ENCODE results near the gene HELZ.

HELZ gene

DNA sequence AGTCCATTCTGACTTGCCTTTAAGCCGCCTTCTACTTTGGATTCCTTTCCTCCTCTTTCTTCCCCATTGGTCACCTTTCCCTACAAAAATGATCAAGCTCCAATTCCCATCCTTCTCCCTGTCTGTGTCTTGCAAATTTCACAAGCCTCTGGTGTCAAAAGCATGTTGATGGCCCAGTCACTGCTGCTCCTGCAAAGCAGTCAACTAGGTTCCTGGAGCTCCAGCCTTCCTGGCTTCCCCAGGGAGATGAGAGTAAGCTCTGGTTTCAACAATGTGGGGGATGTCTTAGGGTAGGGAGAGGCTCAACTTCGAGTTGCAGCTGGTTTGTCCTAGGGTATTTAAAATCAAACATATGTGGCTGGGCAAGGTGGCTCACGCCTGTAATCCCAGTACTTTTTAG, 36.1 kb upstream of the HELZ start:
- Histone ChIP-seq H3K36me3 (ENCODE audit: control insufficient read depth in 2 of 2, insufficient read depth in 1 of 2, low read length in 2 of 2) (no peaks in the 10 kb centered on the region), H3K4me1 (ENCODE audit: control insufficient read depth, insufficient read depth, low read length) (no peaks in the 10 kb centered on the region), H3K27ac (ENCODE audit: extremely low read depth, low read depth, low read length) (no peak overlapping the region), H3K9me3 (ENCODE audit: control insufficient read depth, insufficient read depth, low read depth, low read length) (no peaks in the 10 kb centered on the region), H3K4me3 (ENCODE audit: low read depth, low read length) (no peak overlapping the region)
- CTCF ChIA-PET, result interaction anchor here (0.6 to 1.6 kb wide), 3 partner anchors 8 to 89 kb away, joined by 3 to 8 read pairs (median 4); no protein-coding TSS in a partner anchor
- no peak for TF ChIP-seq TCF7L2 (IDR thresholded peaks at IDR 0.05; ENCODE audit: borderline replicate concordance, low read depth, low read length)
- TF ChIP-seq ZNF548 (tag by site-specific recombination; IDR thresholded peaks at IDR 0.05), result no peak
- TF ChIP-seq, protein P1, sequence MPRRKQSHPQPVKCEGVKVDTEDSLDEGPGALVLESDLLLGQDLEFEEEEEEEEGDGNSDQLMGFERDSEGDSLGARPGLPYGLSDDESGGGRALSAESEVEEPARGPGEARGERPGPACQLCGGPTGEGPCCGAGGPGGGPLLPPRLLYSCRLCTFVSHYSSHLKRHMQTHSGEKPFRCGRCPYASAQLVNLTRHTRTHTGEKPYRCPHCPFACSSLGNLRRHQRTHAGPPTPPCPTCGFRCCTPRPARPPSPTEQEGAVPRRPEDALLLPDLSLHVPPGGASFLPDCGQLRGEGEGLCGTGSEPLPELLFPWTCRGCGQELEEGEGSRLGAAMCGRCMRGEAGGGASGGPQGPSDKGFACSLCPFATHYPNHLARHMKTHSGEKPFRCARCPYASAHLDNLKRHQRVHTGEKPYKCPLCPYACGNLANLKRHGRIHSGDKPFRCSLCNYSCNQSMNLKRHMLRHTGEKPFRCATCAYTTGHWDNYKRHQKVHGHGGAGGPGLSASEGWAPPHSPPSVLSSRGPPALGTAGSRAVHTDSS (tag by site-specific recombination; IDR thresholded peaks at IDR 0.05), result no peak
- TF ChIP-seq ZNF585B (tag by site-specific recombination; IDR thresholded peaks at IDR 0.05), result no peak
- no peak for TF ChIP-seq ZNF423 (tag by site-specific recombination; IDR thresholded peaks at IDR 0.05)
- TF ChIP-seq ZNF664 (tag by site-specific recombination; IDR thresholded peaks at IDR 0.05), result no peak
- TF ChIP-seq, protein P2, sequence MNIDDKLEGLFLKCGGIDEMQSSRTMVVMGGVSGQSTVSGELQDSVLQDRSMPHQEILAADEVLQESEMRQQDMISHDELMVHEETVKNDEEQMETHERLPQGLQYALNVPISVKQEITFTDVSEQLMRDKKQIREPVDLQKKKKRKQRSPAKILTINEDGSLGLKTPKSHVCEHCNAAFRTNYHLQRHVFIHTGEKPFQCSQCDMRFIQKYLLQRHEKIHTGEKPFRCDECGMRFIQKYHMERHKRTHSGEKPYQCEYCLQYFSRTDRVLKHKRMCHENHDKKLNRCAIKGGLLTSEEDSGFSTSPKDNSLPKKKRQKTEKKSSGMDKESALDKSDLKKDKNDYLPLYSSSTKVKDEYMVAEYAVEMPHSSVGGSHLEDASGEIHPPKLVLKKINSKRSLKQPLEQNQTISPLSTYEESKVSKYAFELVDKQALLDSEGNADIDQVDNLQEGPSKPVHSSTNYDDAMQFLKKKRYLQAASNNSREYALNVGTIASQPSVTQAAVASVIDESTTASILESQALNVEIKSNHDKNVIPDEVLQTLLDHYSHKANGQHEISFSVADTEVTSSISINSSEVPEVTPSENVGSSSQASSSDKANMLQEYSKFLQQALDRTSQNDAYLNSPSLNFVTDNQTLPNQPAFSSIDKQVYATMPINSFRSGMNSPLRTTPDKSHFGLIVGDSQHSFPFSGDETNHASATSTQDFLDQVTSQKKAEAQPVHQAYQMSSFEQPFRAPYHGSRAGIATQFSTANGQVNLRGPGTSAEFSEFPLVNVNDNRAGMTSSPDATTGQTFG (tag by site-specific recombination; IDR thresholded peaks at IDR 0.05; ENCODE audit: borderline replicate concordance), result no peak
- no peak for TF ChIP-seq ZSCAN16 (tag by site-specific recombination; IDR thresholded peaks at IDR 0.05)
- TF ChIP-seq ZNF292 (tag by site-specific recombination; IDR thresholded peaks at IDR 0.05; ENCODE audit: borderline replicate concordance, low read depth), result no peak
- POLR2A ChIA-PET, result no interaction called here

DNA sequence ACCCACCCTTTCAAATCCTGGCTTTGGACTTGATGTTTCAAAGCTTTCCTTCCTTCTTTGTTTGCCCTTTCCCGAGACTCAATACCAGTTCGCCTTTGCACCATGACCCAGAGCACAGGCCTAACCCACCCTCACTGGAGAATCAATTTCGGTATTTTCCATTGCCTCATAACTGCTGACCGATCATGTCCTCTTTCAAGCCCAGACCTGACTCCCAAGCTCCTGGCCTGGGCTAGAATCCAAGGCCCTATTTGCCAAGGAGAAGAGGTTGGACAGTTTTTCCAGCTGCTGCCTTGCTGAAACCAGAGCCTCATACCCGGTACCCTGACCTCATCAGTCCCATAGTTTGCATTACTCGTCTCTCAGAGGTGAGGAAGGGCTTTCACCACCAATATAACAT, 35.3 kb upstream of the HELZ start:
- CTCF ChIA-PET, result interaction anchor here (1.6 kb wide), 1 partner anchor 14 kb away, joined by 4 read pairs; no protein-coding TSS in a partner anchor
- TF ChIP-seq ZNF211 (tag by site-specific recombination; IDR thresholded peaks at IDR 0.05; ENCODE audit: low read depth) (no peak), ZNF26 (tag by site-specific recombination; IDR thresholded peaks at IDR 0.05) (no peak), ZNF510 (tag by site-specific recombination; IDR thresholded peaks at IDR 0.05; ENCODE audit: insufficient replicate concordance) (no peak), KLF8 (tag by site-specific recombination; IDR thresholded peaks at IDR 0.05) (no peak), ZNF514 (tag by site-specific recombination; IDR thresholded peaks at IDR 0.05) (no peak), ZNF335 (tag by site-specific recombination; conservative IDR thresholded peaks at IDR 0.05) (no peak), ZNF311 (tag by site-specific recombination; IDR thresholded peaks at IDR 0.05; ENCODE audit: borderline replicate concordance) (no peak), ZNF133 (tag by site-specific recombination; IDR thresholded peaks at IDR 0.05) (no peak), ZNF558 (tag by site-specific recombination; IDR thresholded peaks at IDR 0.05) (no peak), ZFP3 (tag by site-specific recombination; IDR thresholded peaks at IDR 0.05; ENCODE audit: low read depth) (no peak), ZNF658 (tag by site-specific recombination; IDR thresholded peaks at IDR 0.05) (no peak)
- TF ChIP-seq, protein P3, sequence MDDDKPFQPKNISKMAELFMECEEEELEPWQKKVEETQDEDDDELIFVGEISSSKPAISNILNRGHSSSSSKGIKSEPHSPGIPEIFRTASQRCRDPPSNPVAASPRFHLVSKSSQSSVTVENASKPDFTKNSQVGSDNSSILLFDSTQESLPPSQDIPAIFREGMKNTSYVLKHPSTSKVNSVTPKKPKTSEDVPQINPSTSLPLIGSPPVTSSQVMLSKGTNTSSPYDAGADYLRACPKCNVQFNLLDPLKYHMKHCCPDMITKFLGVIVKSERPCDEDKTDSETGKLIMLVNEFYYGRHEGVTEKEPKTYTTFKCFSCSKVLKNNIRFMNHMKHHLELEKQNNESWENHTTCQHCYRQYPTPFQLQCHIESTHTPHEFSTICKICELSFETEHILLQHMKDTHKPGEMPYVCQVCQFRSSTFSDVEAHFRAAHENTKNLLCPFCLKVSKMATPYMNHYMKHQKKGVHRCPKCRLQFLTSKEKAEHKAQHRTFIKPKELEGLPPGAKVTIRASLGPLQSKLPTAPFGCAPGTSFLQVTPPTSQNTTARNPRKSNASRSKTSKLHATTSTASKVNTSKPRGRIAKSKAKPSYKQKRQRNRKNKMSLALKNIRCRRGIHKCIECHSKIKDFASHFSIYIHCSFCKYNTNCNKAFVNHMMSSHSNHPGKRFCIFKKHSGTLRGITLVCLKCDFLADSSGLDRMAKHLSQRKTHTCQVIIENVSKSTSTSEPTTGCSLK (tag by site-specific recombination; IDR thresholded peaks at IDR 0.05), result no peak

More for the DNA sequence above, 35.3 kb upstream of the HELZ start:
- Histone ChIP-seq H3K4me1 (ENCODE audit: control insufficient read depth, insufficient read depth, low read length) (no peaks in the 10 kb centered on the region), H3K9me3 (ENCODE audit: control insufficient read depth, insufficient read depth, low read depth, low read length) (no peaks in the 10 kb centered on the region), H3K4me3 (ENCODE audit: low read depth, low read length) (no peak overlapping the region), H3K36me3 (ENCODE audit: control insufficient read depth in 2 of 2, insufficient read depth in 1 of 2, low read length in 2 of 2) (no peaks in the 10 kb centered on the region), H3K27ac (ENCODE audit: extremely low read depth, low read depth, low read length) (no peak overlapping the region)
- POLR2A ChIA-PET, result no interaction called here
